HepG2 (cell line): ENCODE data around the gene SYT1. TPM values are rescaled to one million over a fixed set of nuclear protein-coding genes. Genes with fewer than 3 reads are reported as not detected.

Experiments used
- ATAC-seq: fragments of 200-7000 bp; cut with Tn5 transposase; 3 replicates; pipeline ENCODE4 v1.9.1; 2020; ENCODE audit warnings: mild to moderate bottlenecking, moderate library complexity
- BruUV-seq: library from RNA; stranded (reverse); fragments of 400-500 nt; replicated peaks from 2 replicates; lab custom pipeline; 2021; lab: Mats Ljungman, UMichigan
- CTCF ChIA-PET: fragments of 300-600 bp; formaldehyde crosslinking; extraction: SDS; loops from one replicate; lab custom pipeline; 2021; ENCODE audit warnings: low total read pairs, inconsistent platforms, low intra/inter-chr PET ratio; lab: Yijun Ruan, JAX
- POLR2A ChIA-PET: fragments of 350-600 bp; sonication (Branson Sonifier 250); formaldehyde crosslinking; loops from one replicate; lab custom pipeline; 2020; ENCODE audit warnings: antibody characterized with exemption, inconsistent platforms; lab: Yijun Ruan, JAX
- DNase-seq: peaks from one replicate; pipeline ENCODE4 v3.0.0-alpha.2; 2015; ENCODE audit warnings: low spot score
- FAIRE-seq: peaks from 3 replicates; lab custom pipeline; 2011; peaks lifted over from hg19 to GRCh38; lab: Jason Lieb, UNC
- H2AFZ ChIP-seq: one replicate; pipeline ENCODE4 v1.6.1; 2011; ENCODE audit warnings: low read length, inconsistent platforms
- H3K27ac ChIP-seq: fragments of 300-600 bp; 3 replicates; pipeline ENCODE4 v1.8.0; 2011; ENCODE audit warnings: mixed run types, mild to moderate bottlenecking, mixed read lengths, low read length, inconsistent platforms; ENCODE audit not compliant: insufficient read depth; ENCODE audit errors: extremely low read length
- H3K27me3 ChIP-seq, 2 experiments: fragments of 200-600 bp in 1 of 2; 2 replicates in 1 of 2; 3 replicates in 1 of 2; pipeline versions ENCODE4 v1.6.0 to v1.8.0; 2011; ENCODE audit warnings: low read length in 2 of 2, mild to moderate bottlenecking in 2 of 2, moderate library complexity in 2 of 2, inconsistent platforms in 1 of 2; ENCODE audit not compliant: insufficient read depth in 2 of 2, control insufficient read depth in 1 of 2
- H3K36me3 ChIP-seq, 2 experiments: fragments of 200-600 bp in 1 of 2; replicated peaks in 1 of 2; 2 replicates in 1 of 2; 3 replicates in 1 of 2; pipeline versions ENCODE4 v1.5.1 to v1.8.0; 2011; ENCODE audit warnings: low read length in 2 of 2, inconsistent platforms in 1 of 2; ENCODE audit not compliant: insufficient read depth in 2 of 2, control insufficient read depth in 1 of 2
- H3K4me1 ChIP-seq: 2 replicates; pipeline ENCODE4 v1.5.1; 2012; ENCODE audit warnings: low read length, inconsistent platforms; ENCODE audit not compliant: insufficient read depth
- H3K4me2 ChIP-seq: 2 replicates; pipeline ENCODE4 v1.6.0; 2011; ENCODE audit warnings: low read depth, low read length, inconsistent platforms
- H3K4me3 ChIP-seq, 3 experiments: fragments of 200-600 bp in 1 of 3; sonication (generic), shearing (Covaris generic) in 1 of 3; replicated peaks in 1 of 3; 2 replicates each; pipeline ENCODE4 v1.5.1; 2011 to 2016; ENCODE audit warnings: low read length in 3 of 3, inconsistent platforms in 2 of 3, low read depth in 2 of 3, mild to moderate bottlenecking in 2 of 3, control low read depth in 1 of 3, mixed read lengths in 1 of 3; ENCODE audit not compliant: insufficient read depth in 1 of 3
- H3K79me2 ChIP-seq: one replicate; pipeline ENCODE4 v1.6.1; 2011; ENCODE audit warnings: low read length, inconsistent platforms; ENCODE audit not compliant: insufficient read depth
- H3K9ac ChIP-seq: 2 replicates; pipeline ENCODE4 v1.6.0; 2011; ENCODE audit warnings: mild to moderate bottlenecking, low read depth, low read length, inconsistent platforms; ENCODE audit not compliant: insufficient read depth
- H3K9me3 ChIP-seq: 2 replicates; pipeline ENCODE4 v1.5.1; 2012; ENCODE audit warnings: mild to moderate bottlenecking, low read length
- H4K20me1 ChIP-seq: 2 replicates; pipeline ENCODE4 v1.6.0; 2011; ENCODE audit warnings: inconsistent platforms, mild to moderate bottlenecking, low read length, moderate library complexity; ENCODE audit not compliant: insufficient read depth
- HMG20B ChIP-seq: conservative IDR thresholded peaks from 2 replicates; pipeline ENCODE4 v1.6.1; 2016; ENCODE audit warnings: missing genetic modification reagents, missing compliant biosample characterization
- ONECUT2 ChIP-seq: sonication (generic); formaldehyde crosslinking; IDR thresholded peaks from 2 replicates; pipeline ENCODE4 v1.4.0; 2020; ENCODE audit warnings: missing genetic modification reagents
- POLR2AphosphoS5 ChIP-seq: IDR thresholded peaks from 2 replicates; pipeline ENCODE4 v1.6.1; 2012; ENCODE audit warnings: low read depth, low read length
- ZFY ChIP-seq: sonication (generic); formaldehyde crosslinking; IDR thresholded peaks from 2 replicates; pipeline ENCODE4 v1.4.0; 2020; ENCODE audit warnings: missing genetic modification reagents
- ZNF17 ChIP-seq: sonication (generic); formaldehyde crosslinking; IDR thresholded peaks from 2 replicates; pipeline ENCODE4 v1.5.0; 2020; ENCODE audit warnings: mild to moderate bottlenecking, missing genetic modification reagents
- ZNF205 ChIP-seq: IDR thresholded peaks from 2 replicates; pipeline ENCODE4 v1.6.1; 2018; ENCODE audit warnings: missing biosample characterization, missing genetic modification reagents
- ZNF260 ChIP-seq: sonication (generic); formaldehyde crosslinking; IDR thresholded peaks from 2 replicates; pipeline ENCODE4 v1.4.0; 2020; ENCODE audit warnings: missing genetic modification reagents, low read depth, mild to moderate bottlenecking, borderline replicate concordance
- ZNF501 ChIP-seq: sonication (generic); formaldehyde crosslinking; IDR thresholded peaks from 2 replicates; pipeline ENCODE4 v1.5.1; 2020; ENCODE audit warnings: mild to moderate bottlenecking, moderate library complexity, missing genetic modification reagents
- ZNF567 ChIP-seq: sonication (generic); formaldehyde crosslinking; IDR thresholded peaks from 2 replicates; pipeline ENCODE4 v1.8.1; 2023; ENCODE audit warnings: mild to moderate bottlenecking, missing genetic modification reagents, borderline replicate concordance
- ZNF576 ChIP-seq: sonication (generic); formaldehyde crosslinking; IDR thresholded peaks from 2 replicates; pipeline ENCODE4 v1.4.0; 2020; ENCODE audit warnings: mild to moderate bottlenecking, missing genetic modification reagents
- ZNF772 ChIP-seq: sonication (generic); formaldehyde crosslinking; IDR thresholded peaks from 2 replicates; pipeline ENCODE4 v1.5.0; 2020; ENCODE audit warnings: mild to moderate bottlenecking, missing genetic modification reagents
- WGBS: methylation state at CpG from one replicate; pipeline ENCODE4 v1.1.6; 2017; ENCODE audit warnings: low lambda C conversion rate; 5-methylcytosine and 5-hydroxymethylcytosine counted together
- in situ Hi-C: cut with HindIII; loops from 2 replicates; pipeline ENCODE4 v1.10.0; 2017; ENCODE audit warnings: low pct_unique_long_range_greater_than_20kb; ENCODE audit not compliant: extremely low pct_ligation_motif_present
- intact Hi-C: fragments of 100-400 bp; cut with micrococcal nuclease; formaldehyde crosslinking; loops from one replicate; pipeline ENCODE4 v1.10.0; 2022; ENCODE audit not compliant: unreplicated experiment
- polyA plus RNA-seq, 8 experiments: library from polyadenylated mRNA; depleted of rRNA in 3 of 8; stranded (reverse) in 7 of 8; unstranded in 1 of 8; fragments of >200 nt; fragmentation: Illumina TruSeq in 4 of 8; extraction: Trizol in 4 of 8; gene quantifications; 2 replicates each; pipeline versions ENCODE4 v1.2.1 to v1.2.3, GENCODE V29; 2011 to 2016; ENCODE audit warnings: low read depth in 4 of 8, missing spikeins in 1 of 8, mixed read lengths in 1 of 8; ENCODE audit not compliant: insufficient read depth in 1 of 8
- total RNA-seq, 5 experiments: library from RNA; depleted of rRNA; stranded (reverse); fragments of >200 nt; fragmentation: Illumina TruSeq; extraction: Trizol; gene quantifications; 2 replicates each; pipeline ENCODE4 v1.2.3, GENCODE V29; 2016; ENCODE audit warnings: low read depth in 1 of 5
- TF ChIP-seq, protein P1 (sequence below): sonication (generic); formaldehyde crosslinking; IDR thresholded peaks from 2 replicates; pipeline ENCODE4 v1.4.0; 2020; ENCODE audit warnings: mild to moderate bottlenecking, missing genetic modification reagents, borderline replicate concordance
- TF ChIP-seq, protein P2 (sequence below): sonication (generic); formaldehyde crosslinking; IDR thresholded peaks from 2 replicates; pipeline ENCODE4 v1.5.1; 2020; ENCODE audit warnings: mild to moderate bottlenecking, missing genetic modification reagents, borderline replicate concordance
- TF ChIP-seq, protein P3 (sequence below): IDR thresholded peaks from 2 replicates; pipeline ENCODE4 v1.6.1; 2016; ENCODE audit warnings: low read depth, control low read depth

The SYT1 gene
- total and polyA plus RNA-seq, 2 of the 13 experiments (the other 11 are each of a cell fraction or from before 2014, with no cell fraction given) = not detected

DNA sequence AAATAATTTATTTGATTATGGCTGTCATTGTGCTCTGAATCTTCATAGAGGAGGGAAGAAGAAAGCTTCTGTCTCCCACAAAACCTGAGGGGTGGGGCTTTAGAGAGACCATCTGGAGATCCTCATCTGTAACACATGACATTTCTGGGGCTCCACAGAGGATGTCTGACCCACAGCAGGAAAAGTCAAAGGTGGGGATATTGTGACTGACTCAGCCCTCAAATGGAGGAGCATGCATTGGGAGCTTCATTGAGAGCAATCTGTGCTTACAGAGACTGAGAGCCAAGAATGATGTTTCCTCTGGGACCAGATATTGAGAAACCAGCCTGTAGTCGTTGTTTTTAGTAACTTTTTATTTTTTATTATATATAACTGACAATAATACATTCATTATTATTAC lies 158.7 kb downstream of the SYT1 start:
- Histone ChIP-seq H3K4me2 (no peak overlapping the region), H4K20me1 (no peaks in the 10 kb centered on the region), H3K79me2 (no peaks in the 10 kb centered on the region), H3K36me3 (no peaks in the 10 kb centered on the region), H3K9me3 (no peaks in the 10 kb centered on the region), H3K27ac (no peak overlapping the region), H3K4me3 (no peak overlapping the region), H3K9ac (no peak overlapping the region), H2AFZ (no peak overlapping the region), H3K27me3 (no peaks in the 10 kb centered on the region), H3K4me1 (no peaks in the 10 kb centered on the region)
- in situ Hi-C loops = no loop called here
- ATAC-seq = no peak
- ChIA-PET POLR2A (no interaction called here), CTCF (no interaction called here)
- no TSS peak for BruUV-seq
- no peak for DNase-seq
- no peak for FAIRE-seq
- 0% methylated on average over 1 of the region's 1 CpG for WGBS
- intact Hi-C loops = no loop called here
- TF ChIP-seq, protein P1, sequence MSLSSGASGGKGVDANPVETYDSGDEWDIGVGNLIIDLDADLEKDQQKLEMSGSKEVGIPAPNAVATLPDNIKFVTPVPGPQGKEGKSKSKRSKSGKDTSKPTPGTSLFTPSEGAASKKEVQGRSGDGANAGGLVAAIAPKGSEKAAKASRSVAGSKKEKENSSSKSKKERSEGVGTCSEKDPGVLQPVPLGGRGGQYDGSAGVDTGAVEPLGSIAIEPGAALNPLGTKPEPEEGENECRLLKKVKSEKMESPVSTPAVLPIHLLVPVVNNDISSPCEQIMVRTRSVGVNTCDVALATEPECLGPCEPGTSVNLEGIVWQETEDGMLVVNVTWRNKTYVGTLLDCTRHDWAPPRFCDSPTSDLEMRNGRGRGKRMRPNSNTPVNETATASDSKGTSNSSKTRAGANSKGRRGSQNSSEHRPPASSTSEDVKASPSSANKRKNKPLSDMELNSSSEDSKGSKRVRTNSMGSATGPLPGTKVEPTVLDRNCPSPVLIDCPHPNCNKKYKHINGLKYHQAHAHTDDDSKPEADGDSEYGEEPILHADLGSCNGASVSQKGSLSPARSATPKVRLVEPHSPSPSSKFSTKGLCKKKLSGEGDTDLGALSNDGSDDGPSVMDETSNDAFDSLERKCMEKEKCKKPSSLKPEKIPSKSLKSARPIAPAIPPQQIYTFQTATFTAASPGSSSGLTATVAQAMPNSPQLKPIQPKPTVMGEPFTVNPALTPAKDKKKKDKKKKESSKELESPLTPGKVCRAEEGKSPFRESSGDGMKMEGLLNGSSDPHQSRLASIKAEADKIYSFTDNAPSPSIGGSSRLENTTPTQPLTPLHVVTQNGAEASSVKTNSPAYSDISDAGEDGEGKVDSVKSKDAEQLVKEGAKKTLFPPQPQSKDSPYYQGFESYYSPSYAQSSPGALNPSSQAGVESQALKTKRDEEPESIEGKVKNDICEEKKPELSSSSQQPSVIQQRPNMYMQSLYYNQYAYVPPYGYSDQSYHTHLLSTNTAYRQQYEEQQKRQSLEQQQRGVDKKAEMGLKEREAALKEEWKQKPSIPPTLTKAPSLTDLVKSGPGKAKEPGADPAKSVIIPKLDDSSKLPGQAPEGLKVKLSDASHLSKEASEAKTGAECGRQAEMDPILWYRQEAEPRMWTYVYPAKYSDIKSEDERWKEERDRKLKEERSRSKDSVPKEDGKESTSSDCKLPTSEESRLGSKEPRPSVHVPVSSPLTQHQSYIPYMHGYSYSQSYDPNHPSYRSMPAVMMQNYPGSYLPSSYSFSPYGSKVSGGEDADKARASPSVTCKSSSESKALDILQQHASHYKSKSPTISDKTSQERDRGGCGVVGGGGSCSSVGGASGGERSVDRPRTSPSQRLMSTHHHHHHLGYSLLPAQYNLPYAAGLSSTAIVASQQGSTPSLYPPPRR (CRISPR knock-in tag) = no peak
- TF ChIP-seq, protein P2, sequence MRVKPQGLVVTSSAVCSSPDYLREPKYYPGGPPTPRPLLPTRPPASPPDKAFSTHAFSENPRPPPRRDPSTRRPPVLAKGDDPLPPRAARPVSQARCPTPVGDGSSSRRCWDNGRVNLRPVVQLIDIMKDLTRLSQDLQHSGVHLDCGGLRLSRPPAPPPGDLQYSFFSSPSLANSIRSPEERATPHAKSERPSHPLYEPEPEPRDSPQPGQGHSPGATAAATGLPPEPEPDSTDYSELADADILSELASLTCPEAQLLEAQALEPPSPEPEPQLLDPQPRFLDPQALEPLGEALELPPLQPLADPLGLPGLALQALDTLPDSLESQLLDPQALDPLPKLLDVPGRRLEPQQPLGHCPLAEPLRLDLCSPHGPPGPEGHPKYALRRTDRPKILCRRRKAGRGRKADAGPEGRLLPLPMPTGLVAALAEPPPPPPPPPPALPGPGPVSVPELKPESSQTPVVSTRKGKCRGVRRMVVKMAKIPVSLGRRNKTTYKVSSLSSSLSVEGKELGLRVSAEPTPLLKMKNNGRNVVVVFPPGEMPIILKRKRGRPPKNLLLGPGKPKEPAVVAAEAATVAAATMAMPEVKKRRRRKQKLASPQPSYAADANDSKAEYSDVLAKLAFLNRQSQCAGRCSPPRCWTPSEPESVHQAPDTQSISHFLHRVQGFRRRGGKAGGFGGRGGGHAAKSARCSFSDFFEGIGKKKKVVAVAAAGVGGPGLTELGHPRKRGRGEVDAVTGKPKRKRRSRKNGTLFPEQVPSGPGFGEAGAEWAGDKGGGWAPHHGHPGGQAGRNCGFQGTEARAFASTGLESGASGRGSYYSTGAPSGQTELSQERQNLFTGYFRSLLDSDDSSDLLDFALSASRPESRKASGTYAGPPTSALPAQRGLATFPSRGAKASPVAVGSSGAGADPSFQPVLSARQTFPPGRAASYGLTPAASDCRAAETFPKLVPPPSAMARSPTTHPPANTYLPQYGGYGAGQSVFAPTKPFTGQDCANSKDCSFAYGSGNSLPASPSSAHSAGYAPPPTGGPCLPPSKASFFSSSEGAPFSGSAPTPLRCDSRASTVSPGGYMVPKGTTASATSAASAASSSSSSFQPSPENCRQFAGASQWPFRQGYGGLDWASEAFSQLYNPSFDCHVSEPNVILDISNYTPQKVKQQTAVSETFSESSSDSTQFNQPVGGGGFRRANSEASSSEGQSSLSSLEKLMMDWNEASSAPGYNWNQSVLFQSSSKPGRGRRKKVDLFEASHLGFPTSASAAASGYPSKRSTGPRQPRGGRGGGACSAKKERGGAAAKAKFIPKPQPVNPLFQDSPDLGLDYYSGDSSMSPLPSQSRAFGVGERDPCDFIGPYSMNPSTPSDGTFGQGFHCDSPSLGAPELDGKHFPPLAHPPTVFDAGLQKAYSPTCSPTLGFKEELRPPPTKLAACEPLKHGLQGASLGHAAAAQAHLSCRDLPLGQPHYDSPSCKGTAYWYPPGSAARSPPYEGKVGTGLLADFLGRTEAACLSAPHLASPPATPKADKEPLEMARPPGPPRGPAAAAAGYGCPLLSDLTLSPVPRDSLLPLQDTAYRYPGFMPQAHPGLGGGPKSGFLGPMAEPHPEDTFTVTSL (CRISPR knock-in tag) = no peak
- TF ChIP-seq ZNF501 (CRISPR knock-in tag) (no peak), ZNF567 (CRISPR knock-in tag) (no peak), HMG20B (CRISPR knock-in tag) (no peak), POLR2AphosphoS5 (no peak), ZFY (no peak), ONECUT2 (CRISPR knock-in tag) (no peak), ZNF576 (CRISPR knock-in tag) (no peak), ZNF17 (CRISPR knock-in tag) (no peak), ZNF205 (CRISPR knock-in tag) (no peak), ZNF260 (CRISPR knock-in tag) (no peak), ZNF772 (CRISPR knock-in tag) (no peak)
- TF ChIP-seq, protein P3, sequence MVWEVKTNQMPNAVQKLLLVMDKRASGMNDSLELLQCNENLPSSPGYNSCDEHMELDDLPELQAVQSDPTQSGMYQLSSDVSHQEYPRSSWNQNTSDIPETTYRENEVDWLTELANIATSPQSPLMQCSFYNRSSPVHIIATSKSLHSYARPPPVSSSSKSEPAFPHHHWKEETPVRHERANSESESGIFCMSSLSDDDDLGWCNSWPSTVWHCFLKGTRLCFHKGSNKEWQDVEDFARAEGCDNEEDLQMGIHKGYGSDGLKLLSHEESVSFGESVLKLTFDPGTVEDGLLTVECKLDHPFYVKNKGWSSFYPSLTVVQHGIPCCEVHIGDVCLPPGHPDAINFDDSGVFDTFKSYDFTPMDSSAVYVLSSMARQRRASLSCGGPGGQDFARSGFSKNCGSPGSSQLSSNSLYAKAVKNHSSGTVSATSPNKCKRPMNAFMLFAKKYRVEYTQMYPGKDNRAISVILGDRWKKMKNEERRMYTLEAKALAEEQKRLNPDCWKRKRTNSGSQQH (CRISPR knock-in tag) = no peak
